GM12878 (cell line): Measurements from ENCODE around the gene CELSR3. TPM values are rescaled to one million over a fixed set of nuclear protein-coding genes. Genes with fewer than 3 reads are reported as not detected.

Source experiments
- ATAC-seq: fragments of 200-7000 bp; cut with Tn5 transposase; 3 replicates; pipeline ENCODE4 v1.9.1; 2020; ENCODE audit warnings: mild to moderate bottlenecking, moderate library complexity
- BruUV-seq: library from RNA; stranded (reverse); fragments of 400-500 nt; replicated peaks from 2 replicates; lab custom pipeline; 2021; lab: Mats Ljungman, UMichigan
- CTCF ChIA-PET: fragments of 300-600 bp; sonication (Branson Sonifier 250); formaldehyde crosslinking; extraction: SDS; loops from one replicate; lab custom pipeline; 2021; ENCODE audit warnings: inconsistent platforms; lab: Yijun Ruan, JAX
- POLR2A ChIA-PET: fragments of 350-600 bp; formaldehyde crosslinking; extraction: SDS; loops from one replicate; lab custom pipeline; 2021; ENCODE audit warnings: inconsistent platforms; lab: Charles Lee
- RAD21 ChIA-PET: fragments of 300-600 bp; sonication (Branson Sonifier 250); formaldehyde crosslinking; loops from one replicate; lab custom pipeline; 2023; ENCODE audit warnings: antibody characterized with exemption; ENCODE audit not compliant: unreplicated experiment; lab: Charles Lee
- SMC1A ChIA-PET: fragments of 300-600 bp; sonication (Branson Sonifier 250); formaldehyde crosslinking; loops from one replicate; lab custom pipeline; 2023; ENCODE audit not compliant: unreplicated experiment, uncharacterized antibody; lab: Charles Lee
- DNase-seq: peaks from one replicate; pipeline ENCODE4 v3.0.0-alpha.2; 2011; ENCODE audit warnings: low read depth, low spot score
- FAIRE-seq: peaks from 3 replicates; lab custom pipeline; 2011; peaks lifted over from hg19 to GRCh38; lab: Jason Lieb, UNC
- H2AFZ ChIP-seq: 2 replicates; pipeline ENCODE4 v1.6.0; 2011; ENCODE audit warnings: low read depth, low read length, control low read depth; ENCODE audit not compliant: control insufficient read depth
- H3K27ac ChIP-seq: 2 replicates; pipeline ENCODE4 v1.5.1; 2011; ENCODE audit warnings: control low read depth; ENCODE audit not compliant: control insufficient read depth, insufficient read depth
- H3K27me3 ChIP-seq, 2 experiments: replicated peaks in 1 of 2; 2 replicates each; pipeline versions ENCODE4 v1.6.0 to v1.6.1; 2011; ENCODE audit warnings: low read length in 1 of 2; ENCODE audit not compliant: control insufficient read depth in 2 of 2, insufficient read depth in 2 of 2
- H3K36me3 ChIP-seq, 2 experiments: 2 replicates each; pipeline ENCODE4 v1.5.1; 2011; ENCODE audit warnings: low read length in 1 of 2; ENCODE audit not compliant: control insufficient read depth in 2 of 2, insufficient read depth in 2 of 2
- H3K4me1 ChIP-seq: 2 replicates; pipeline ENCODE4 v1.6.1; 2011; ENCODE audit warnings: mild to moderate bottlenecking, low read length, moderate library complexity, mixed read lengths; ENCODE audit not compliant: control insufficient read depth, insufficient read depth
- H3K4me2 ChIP-seq: 2 replicates; pipeline ENCODE4 v1.6.0; 2011; ENCODE audit warnings: control low read depth; ENCODE audit not compliant: control insufficient read depth, insufficient read depth
- H3K4me3 ChIP-seq: fragments of 200-600 bp; sonication (generic); 2 replicates; pipeline ENCODE4 v1.5.1; 2016
- H3K79me2 ChIP-seq: 2 replicates; pipeline ENCODE4 v1.6.0; 2011; ENCODE audit warnings: low read length; ENCODE audit not compliant: control insufficient read depth, insufficient read depth
- H3K9ac ChIP-seq: 2 replicates; pipeline ENCODE4 v1.8.0; 2011; ENCODE audit warnings: low read length, control low read depth, mixed read lengths; ENCODE audit not compliant: control insufficient read depth, insufficient read depth
- H3K9me3 ChIP-seq: replicated peaks from 3 replicates; pipeline ENCODE4 v1.5.1; 2011; ENCODE audit warnings: mild to moderate bottlenecking, low read length; ENCODE audit not compliant: control insufficient read depth, insufficient read depth
- H4K20me1 ChIP-seq: 2 replicates; pipeline ENCODE4 v1.6.0; 2011; ENCODE audit not compliant: control insufficient read depth, insufficient read depth
- ASH2L ChIP-seq: fragments of 300-600, 200-600 bp; sonication (generic); IDR thresholded peaks from 2 replicates; pipeline ENCODE4 v1.6.1; 2017; ENCODE audit warnings: low read depth, mild to moderate bottlenecking, borderline replicate concordance
- BMI1 ChIP-seq: fragments of 450-650 bp; IDR thresholded peaks from 2 replicates; pipeline ENCODE4 v1.6.1; 2016; ENCODE audit warnings: mild to moderate bottlenecking, moderate library complexity, borderline replicate concordance
- ESRRA ChIP-seq: IDR thresholded peaks from 2 replicates; pipeline ENCODE4 v1.6.1; 2012; ENCODE audit warnings: mild to moderate bottlenecking, low read length, improper control_type of control experiment
- IKZF1 ChIP-seq: fragments of 450-650 bp; conservative IDR thresholded peaks from 2 replicates; pipeline ENCODE4 v1.6.1; 2017; ENCODE audit warnings: antibody characterized with exemption, mild to moderate bottlenecking
- MEF2B ChIP-seq: fragments of 450-650 bp; IDR thresholded peaks from 2 replicates; pipeline ENCODE4 v1.6.1; 2018; ENCODE audit warnings: mild to moderate bottlenecking, moderate library complexity; ENCODE audit not compliant: partially characterized antibody, poor library complexity, severe bottlenecking
- NFIC ChIP-seq: IDR thresholded peaks from 2 replicates; pipeline ENCODE4 v1.6.1; 2012; ENCODE audit warnings: low read depth, mild to moderate bottlenecking, inconsistent platforms, low read length, moderate library complexity
- PAX5 ChIP-seq: IDR thresholded peaks from 2 replicates; pipeline ENCODE4 v1.6.1; 2011; ENCODE audit warnings: low read depth, low read length, borderline replicate concordance
- RELB ChIP-seq: fragments of 450-650 bp; IDR thresholded peaks from 2 replicates; pipeline ENCODE4 v1.6.1; 2017; ENCODE audit warnings: low read depth, mild to moderate bottlenecking, moderate library complexity
- USF1 ChIP-seq: IDR thresholded peaks from 2 replicates; pipeline ENCODE4 v1.6.1; 2011; ENCODE audit warnings: borderline replicate concordance, low read depth, mild to moderate bottlenecking, moderate library complexity, mixed read lengths, low read length; ENCODE audit not compliant: insufficient read depth; ENCODE audit errors: extremely low read length
- ZBTB4 ChIP-seq: fragments of 450-650 bp; formaldehyde crosslinking; IDR thresholded peaks from 2 replicates; pipeline ENCODE4 v1.4.0; 2022; ENCODE audit warnings: mild to moderate bottlenecking, moderate library complexity
- WGBS: methylation state at CpG from one replicate; pipeline ENCODE4 v1.1.6; 2016; ENCODE audit warnings: low lambda C conversion rate; ENCODE audit not compliant: insufficient replicate concordance, insufficient coverage; ENCODE audit errors: missing lambda C conversion rate; 5-methylcytosine and 5-hydroxymethylcytosine counted together
- in situ Hi-C: fragments of 300-500 bp; cut with MboI; formaldehyde crosslinking; loops from 9 replicates; pipeline ENCODE4 v1.14.3; 2018; ENCODE audit warnings: mixed read lengths
- intact Hi-C: fragments of 100-400 bp; cut with micrococcal nuclease; formaldehyde crosslinking; loops from one replicate; pipeline ENCODE4 v1.14.2; 2022; ENCODE audit not compliant: unreplicated experiment
- polyA plus RNA-seq, 11 experiments: library from polyadenylated mRNA; depleted of rRNA in 4 of 11; unstranded in 6 of 11; stranded (reverse) in 5 of 11; fragments of >200 nt; fragmentation: Nextera tagmentation in 4 of 11; fragmentation: Illumina TruSeq in 1 of 11; extraction: Ambion mirVana in 4 of 11; extraction: Trizol in 1 of 11; gene quantifications; 1 replicate in 1 of 11; 2 replicates in 10 of 11; pipeline versions ENCODE4 v1.2.1 to v1.2.3, GENCODE V29; 2011 to 2016; ENCODE audit warnings: inconsistent platforms in 2 of 11, missing spikeins in 2 of 11, low read depth in 1 of 11
- total RNA-seq, 4 experiments: library from RNA; depleted of rRNA in 3 of 4; stranded (reverse); fragments of >200 nt in 3 of 4; fragmentation: Illumina TruSeq in 1 of 4; extraction: Trizol in 1 of 4; gene quantifications; 2 replicates each; pipeline versions ENCODE4 v1.2.1 to v1.2.3, GENCODE V29; 2013 to 2021
- TF ChIP-seq, protein P1 (sequence below): fragments of 450-650 bp; conservative IDR thresholded peaks from 2 replicates; pipeline ENCODE4 v1.6.1; 2017; ENCODE audit warnings: mild to moderate bottlenecking, moderate library complexity

The CELSR3 gene
- total and polyA plus RNA-seq, 10 of the 15 experiments (the other 5 are each of a cell fraction or from before 2014, with no cell fraction given): 0.08 to 1.6 (median 0.57) TPM

- TF ChIP-seq, protein P1, sequence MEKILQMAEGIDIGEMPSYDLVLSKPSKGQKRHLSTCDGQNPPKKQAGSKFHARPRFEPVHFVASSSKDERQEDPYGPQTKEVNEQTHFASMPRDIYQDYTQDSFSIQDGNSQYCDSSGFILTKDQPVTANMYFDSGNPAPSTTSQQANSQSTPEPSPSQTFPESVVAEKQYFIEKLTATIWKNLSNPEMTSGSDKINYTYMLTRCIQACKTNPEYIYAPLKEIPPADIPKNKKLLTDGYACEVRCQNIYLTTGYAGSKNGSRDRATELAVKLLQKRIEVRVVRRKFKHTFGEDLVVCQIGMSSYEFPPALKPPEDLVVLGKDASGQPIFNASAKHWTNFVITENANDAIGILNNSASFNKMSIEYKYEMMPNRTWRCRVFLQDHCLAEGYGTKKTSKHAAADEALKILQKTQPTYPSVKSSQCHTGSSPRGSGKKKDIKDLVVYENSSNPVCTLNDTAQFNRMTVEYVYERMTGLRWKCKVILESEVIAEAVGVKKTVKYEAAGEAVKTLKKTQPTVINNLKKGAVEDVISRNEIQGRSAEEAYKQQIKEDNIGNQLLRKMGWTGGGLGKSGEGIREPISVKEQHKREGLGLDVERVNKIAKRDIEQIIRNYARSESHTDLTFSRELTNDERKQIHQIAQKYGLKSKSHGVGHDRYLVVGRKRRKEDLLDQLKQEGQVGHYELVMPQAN: no peak
- no peak for TF ChIP-seq IKZF1
- no peak for TF ChIP-seq ZBTB4 (CRISPR knock-in tag)
- no peak for TF ChIP-seq ESRRA
- TF ChIP-seq ASH2L: no peak
Measured at GRCh38 chr3:48607519-48607918, 55.2 kb downstream of the CELSR3 start (continued).

DNA sequence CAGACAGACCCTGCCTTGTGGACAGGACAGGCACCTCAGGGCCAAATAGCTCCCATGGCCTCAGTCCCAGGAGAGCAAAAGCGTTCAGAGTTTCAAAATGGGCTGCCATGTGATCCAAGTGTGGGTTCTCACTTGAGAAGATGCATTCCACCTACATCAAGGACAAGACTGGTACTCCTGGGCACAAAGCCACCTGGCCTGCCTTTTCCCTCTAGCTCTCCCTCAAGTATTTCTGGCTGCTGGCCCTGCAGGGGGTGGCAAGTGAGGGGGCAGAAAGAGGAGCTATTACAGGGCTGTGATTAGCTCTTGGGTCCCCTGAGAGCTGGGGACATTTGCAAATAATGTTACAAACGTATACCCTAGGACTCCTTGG, 61.1 kb downstream of the CELSR3 start:
- H3K9ac ChIP-seq: no peak overlapping the region
- intact Hi-C loops: no loop called here
- H3K4me3 ChIP-seq: no peak overlapping the region
- CTCF ChIA-PET: no interaction called here
- ATAC-seq (no peak), DNase-seq (no peak), FAIRE-seq (no peak)
- no peaks in the 10 kb centered on the region; the same call in 1 of the 2 replicates for H3K4me1 ChIP-seq
- no peak overlapping the region for H3K4me2 ChIP-seq
- H3K9me3 ChIP-seq: no peaks in the 10 kb centered on the region
- no peak overlapping the region for H2AFZ ChIP-seq
- H4K20me1 ChIP-seq: peaks cover 4% of the 10 kb centered on the region; the same call in 1 of the 2 replicates
- no peak overlapping the region for H3K27ac ChIP-seq
- SMC1A ChIA-PET: no interaction called here
- POLR2A ChIA-PET: interaction anchor here (1.1 kb wide), 1 partner anchor 19 kb away, joined by 3 read pairs; no protein-coding TSS in a partner anchor
- H3K27me3 ChIP-seq: no peaks in the 10 kb centered on the region
- RAD21 ChIA-PET: interaction anchor here (0.7 kb wide), 1 partner anchor 491 kb away, joined by 3 read pairs; no protein-coding TSS in a partner anchor
- H3K79me2 ChIP-seq: no peaks in the 10 kb centered on the region
- peaks cover 40 to 50% of the 10 kb centered on the region in 2 experiments for H3K36me3 ChIP-seq
- in situ Hi-C loops: no loop called here
- 69% methylated on average over 2 of the region's 2 CpGs for WGBS
- no TSS peak for BruUV-seq
- TF ChIP-seq BMI1 (no peak), RELB (no peak), USF1 (no peak), MEF2B (no peak), PAX5 (no peak), NFIC (no peak)
